HG03025 (cell line): Measurements from ENCODE around the gene ABHD4.
"Not testable (repeated sequence)": the region's sequence is repeated elsewhere in the genome, so short reads cannot be mapped to it uniquely, and the experiment has no call there.

Experiments
- ATAC-seq: cut with Tn5 transposase; IDR thresholded peaks from one replicate; pipeline ENCODE4 v1.9.1; 2021; ENCODE audit warnings: mild to moderate bottlenecking, moderate library complexity; ENCODE audit not compliant: unreplicated experiment, low FRiP score

ABHD4 gene

DNA sequence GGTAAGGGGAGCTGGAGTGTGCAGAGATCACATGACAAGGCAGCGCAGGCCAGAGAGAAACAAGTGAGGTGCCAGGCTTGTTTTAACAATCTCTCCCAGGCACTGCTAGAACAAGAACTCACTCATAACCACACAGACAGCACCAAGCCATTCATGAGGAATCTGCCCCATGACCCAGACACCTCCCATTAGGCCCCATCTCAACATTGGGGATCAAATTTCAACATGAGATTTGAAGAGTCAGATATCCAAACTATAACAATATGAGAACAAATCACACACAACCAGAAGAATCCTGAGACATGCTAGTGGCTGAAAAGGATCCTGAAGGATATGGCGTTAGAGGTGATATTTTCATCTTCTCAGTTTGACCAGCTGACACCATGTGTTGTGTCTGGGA lies 24.2 kb downstream of the ABHD4 start:
- no peak for ATAC-seq

DNA sequence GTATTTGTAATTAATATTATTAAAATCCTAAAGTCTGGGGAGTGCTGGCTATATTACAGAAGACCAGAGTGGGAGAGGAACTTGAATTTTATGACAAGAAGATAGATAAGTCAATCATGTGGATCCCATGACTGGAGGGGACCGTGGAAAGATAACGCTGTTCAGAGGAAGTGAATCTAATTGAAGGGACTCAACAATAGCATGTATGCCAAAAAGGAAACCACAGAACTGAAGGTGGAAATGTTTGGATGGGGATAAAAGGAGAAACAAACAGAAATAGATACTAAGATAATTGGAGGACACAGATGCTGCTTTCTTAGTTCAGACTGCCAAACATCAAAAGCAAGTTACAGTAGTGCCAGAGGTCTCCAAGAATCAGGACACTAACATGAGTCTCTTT lies 24.9 kb downstream of the ABHD4 start:
- ATAC-seq = no peak

DNA sequence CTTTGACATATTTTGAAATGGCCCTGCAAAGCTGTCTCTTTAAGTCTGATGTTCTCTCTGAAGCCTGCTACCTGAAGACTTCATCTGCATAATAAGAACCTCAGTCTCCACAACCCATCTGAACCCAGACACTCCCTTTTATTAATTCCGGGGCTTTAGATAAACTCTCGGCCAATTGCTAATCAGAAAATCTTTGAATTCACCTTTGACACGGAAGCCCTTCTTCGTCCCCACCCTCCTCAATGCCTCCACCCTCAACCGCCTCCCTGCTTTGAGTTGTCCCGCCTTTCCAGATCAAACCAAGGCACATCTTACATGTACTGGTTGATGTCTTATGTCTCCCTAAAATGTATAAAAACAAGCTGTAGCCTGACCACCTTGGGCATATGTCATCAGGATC lies 28.5 kb downstream of the ABHD4 start:
- no peak for ATAC-seq

DNA sequence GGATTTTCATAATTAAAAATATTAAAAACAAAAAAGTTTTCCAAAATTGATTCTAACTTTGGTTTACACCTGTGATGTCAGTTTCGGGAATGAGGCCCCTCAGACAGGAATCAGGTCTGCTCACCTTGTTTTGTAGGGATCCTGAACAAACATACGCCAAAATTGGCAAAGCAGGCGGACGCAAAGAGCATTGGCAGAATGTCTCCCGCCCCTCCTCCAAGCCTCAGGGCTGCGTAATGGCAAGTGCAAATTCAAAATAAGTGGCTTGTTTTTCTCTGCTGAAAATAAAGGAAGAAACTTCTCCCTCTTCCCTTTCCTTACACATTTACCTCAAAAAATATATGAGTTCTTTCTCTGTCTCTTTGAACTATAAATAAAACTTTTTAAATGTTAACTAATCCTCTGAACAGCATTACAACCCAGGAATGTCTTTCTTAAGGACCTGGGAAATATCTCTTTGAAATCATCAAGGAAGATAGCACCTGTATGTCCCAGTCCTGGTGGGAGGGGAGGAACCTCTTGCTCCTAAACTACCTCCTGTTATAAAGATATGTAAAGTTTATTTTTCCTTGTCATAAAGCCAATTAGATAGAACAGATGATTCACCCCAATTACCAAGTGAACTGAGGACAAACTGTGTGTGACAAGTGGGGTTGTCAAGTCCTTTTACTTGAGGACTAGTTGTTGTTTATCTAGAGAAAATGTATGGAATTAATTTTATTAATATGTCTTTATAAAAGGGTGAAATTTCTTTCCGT lies 29.6 kb downstream of the ABHD4 start:
- no peak for ATAC-seq

DNA sequence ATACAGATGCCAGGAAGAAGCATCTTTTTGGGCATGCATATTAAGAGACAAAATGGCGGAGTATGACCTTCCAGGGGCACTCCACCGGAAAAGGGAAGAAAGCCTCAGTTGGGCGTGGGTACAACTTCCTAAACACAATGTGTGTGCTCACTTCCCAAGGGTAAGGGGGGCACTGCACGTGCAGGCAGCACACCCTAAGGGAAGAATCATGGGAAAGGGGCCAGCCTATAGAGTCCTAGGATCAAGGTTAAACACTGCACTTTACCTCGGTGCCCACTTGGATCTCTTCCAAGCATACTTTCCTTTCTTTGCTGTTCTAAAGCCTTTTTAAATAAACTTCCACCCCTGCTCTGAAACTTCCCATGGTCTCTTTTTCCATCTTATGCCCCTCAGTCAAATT lies 31.3 kb downstream of the ABHD4 start:
- ATAC-seq = no peak

DNA sequence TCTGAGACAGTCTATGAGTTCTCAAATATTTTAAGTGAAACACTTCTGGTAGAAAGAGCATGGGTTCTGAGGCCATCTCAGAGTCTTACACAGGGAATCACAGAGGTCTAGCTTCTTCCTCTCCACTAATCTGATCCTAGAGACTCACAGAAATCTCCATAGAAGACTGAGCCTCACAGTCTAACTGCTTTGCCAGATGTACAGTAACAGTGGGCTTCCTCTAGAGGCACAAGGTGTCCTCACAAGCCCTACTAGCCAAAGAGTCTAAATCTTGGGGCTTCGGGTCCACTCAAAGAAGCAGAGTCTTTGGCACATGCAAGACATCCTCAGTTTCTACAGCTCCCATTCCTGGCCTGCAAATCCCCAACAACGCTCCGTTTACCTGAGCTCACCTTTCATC lies 32.0 kb downstream of the ABHD4 start:
- no peak for ATAC-seq

DNA sequence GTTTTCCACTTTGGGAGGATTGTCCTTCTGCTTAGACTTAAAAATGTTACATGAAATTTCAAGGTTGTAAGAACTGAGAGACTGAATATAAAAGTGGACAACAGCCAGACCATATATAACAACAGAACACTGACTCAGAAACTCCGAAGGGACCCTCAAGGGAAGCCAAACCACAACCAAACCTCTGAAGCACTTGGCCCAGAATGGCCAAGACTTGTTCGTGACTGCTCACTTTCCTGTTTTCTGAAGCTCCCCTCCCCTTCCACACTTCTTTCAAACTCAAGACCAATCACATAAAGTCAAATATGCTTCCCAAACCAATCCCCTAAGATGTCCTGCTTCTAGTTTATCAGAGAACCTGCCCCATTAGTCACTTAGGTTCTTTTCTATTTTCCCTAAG lies 32.4 kb downstream of the ABHD4 start:
- no peak for ATAC-seq

DNA sequence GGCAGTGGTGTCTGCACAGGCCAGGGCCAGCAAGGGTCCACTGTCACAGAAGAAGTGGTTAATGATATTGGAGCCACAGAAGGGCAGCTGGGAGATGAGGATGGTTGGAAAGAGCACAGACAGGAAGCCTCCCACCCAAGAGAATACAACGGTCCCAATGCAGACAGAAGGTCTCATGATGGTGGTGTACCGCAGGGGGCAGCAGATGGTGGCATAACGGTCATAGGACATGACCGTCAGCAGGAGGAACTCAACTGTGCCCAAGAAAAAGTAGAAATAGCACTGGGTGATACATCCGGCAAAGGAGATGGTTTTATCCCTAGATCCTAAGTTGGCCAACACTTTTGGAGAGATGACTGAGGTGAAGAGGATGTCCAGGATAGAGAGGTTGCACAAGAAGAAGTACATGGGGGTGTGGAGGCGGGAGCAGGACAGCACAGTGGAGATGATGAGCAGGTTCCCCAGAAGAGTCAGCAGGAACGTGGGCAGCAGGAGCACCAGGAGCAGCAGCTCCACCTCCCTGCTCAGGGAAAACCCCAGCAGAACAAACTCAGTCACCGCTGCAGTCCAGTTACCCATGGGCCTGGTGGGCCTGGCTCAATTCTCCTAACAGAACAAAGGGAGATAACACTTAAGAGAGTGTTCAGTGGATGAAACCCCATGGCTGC lies 36.3 kb downstream of the ABHD4 start:
- ATAC-seq = no peak

DNA sequence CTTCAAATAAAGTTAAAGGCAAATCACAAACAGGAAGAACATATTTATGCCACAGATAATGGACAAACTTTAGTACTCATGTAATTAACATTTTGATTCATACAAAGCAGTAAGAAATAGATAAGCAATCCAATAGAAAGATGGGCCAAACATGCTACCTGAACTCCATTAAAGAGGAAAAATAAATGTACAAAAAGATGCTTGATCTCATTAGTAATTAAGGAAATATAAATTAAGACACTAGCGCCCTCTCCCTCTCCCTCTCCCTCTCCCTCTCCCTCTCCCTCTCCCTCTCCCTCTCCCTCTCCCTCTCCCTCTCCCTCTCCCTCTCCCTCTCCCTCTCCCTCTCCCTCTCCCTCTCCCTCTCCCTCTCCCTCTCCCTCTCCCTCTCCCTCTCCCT lies 37.9 kb downstream of the ABHD4 start:
- not testable (repeated sequence) for ATAC-seq

DNA sequence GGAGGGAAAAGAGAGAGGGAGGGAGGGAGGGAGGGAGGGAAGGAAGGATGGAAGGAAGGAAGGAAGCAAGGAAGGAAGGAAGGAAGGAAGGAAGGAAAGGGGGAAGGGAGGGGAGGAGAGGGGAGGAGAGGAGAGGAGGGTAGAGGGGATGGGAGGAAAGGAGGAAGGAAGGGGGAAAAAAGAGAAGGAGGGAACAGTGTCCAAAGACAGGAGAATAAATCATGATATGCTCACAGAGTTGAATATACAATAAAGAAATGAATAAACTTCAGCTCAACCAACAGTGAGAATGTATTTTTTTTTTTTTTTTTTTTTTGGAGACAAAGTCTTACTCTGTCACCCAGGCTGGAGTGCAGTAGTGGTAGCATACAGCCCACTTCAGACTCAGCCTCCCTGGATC lies 42.1 kb downstream of the ABHD4 start:
- ATAC-seq = no peak

DNA sequence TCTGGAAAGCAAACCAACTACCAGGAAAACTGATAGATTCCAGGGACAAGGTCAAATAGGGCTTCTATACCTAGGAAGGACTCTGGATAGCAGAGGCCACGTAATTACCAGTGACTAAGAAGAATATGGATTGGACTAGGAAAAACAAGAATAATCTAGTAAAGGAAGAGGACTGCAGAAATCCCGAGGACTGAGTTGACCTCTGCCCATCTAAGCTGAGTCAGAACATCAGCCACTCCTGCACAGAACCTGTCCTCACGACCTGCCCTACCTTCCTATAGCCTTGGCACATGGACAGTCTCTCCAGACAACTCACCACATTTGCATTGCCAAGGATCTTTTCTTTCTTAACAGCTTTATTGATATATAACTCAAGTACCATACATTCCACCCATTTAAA lies 43.7 kb downstream of the ABHD4 start:
- ATAC-seq = no peak

DNA sequence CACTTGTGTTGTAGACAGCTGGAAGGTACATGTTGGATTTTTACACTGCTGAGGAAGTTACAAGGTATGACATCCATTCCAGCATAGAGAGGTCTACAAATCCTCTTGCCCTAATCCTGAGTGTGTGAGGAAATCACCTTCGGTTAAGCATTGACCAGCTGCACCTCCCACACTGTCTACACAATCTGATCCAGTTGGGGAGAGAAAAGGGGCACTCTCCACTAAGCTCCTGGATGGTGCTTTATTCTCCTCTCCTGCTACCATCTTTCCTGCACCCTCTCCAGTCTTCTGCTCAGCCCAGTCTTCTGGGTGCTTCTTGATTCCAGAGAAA lies 46.2 kb downstream of the ABHD4 start, which contains the start of gene OR6J1:
Gene OR6J1 (minus strand): TSS at position 48 of the 331 bp plus-strand sequence. CDS start 9,541 bp downstream, outside the sequence.
- no peak for ATAC-seq

DNA sequence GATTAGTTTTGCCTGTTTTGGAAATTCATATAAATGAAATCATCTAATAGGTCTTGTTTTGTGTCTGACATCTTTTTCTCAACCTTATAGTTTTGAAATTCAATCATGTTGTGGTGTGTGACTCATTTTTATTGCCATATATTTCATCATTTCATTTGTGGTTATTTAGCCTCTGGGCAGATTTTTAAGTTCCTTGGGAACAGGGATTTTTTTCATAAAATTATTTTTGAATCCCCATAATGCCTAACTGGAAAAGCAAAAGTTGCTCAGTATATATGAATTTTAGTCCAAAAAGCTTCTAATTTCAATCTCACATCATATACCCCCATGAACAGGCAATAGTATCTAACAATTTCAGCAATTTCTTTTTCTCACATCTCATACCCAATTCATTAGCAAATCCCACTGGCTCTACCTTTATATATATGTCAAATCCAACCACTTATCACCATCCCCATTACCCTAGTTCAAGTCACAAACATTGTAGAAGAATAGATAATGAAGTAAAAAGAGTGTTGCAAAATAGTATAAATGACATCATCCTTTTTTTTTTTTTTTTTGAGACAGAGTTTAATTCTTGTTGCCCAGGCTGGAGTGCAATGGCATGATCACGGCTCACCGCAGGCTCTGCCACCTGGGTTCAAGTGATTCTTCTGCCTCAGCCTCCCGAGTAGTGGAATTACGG lies 48.6 kb downstream of the ABHD4 start:
- ATAC-seq = no peak

DNA sequence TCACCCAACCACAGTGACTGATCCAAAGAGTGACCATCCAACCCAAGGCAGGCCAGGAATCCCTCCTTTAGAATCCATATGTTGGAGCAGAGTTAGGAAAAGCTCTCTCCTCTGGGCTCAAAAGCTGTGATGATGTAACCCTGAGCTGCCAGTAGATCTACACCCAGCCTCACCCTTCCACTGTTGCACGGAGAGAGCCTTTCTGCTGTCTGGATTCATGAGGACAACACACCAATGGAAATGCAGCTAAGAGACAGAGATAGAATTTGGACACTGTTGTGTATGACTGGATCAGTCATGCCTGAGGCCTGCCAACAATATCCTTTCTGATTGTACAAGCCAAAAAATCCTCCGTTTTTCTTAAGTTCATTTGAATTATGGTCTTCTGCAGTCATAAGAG lies 50.4 kb downstream of the ABHD4 start:
- ATAC-seq = no peak

DNA sequence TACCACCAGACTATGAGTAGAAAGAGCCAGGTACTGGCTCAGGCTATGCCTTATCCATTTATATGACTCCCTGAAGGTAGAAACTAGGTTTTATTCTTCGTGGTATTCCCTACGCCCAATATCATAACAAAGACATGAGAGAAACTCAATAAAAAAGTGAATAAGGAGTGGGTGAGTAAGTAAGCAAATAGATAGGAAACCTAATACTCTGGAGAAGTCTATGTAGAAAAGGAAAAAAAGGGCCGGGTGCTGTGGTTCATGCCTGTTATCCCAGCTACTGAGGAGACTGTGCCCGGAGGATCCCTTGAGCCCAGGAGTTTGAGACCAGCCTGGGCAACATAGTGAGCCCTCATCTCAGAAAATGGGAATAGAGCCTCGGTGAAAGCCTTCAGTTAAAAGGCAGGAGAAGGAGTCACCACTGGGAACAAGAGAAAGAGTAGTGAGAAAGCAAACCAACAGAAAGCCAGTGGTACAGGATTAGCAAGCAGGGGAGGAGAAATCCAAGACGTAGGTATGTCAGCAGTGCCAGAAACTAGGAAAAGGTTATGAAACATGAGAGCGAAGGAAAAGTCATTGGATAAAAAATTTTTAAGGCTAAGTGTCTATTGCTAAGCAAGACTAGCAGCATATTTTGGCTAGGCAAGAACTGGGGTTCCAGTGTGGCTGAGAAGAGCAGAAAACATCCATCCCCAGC lies 52.1 kb downstream of the ABHD4 start:
- no peak for ATAC-seq

DNA sequence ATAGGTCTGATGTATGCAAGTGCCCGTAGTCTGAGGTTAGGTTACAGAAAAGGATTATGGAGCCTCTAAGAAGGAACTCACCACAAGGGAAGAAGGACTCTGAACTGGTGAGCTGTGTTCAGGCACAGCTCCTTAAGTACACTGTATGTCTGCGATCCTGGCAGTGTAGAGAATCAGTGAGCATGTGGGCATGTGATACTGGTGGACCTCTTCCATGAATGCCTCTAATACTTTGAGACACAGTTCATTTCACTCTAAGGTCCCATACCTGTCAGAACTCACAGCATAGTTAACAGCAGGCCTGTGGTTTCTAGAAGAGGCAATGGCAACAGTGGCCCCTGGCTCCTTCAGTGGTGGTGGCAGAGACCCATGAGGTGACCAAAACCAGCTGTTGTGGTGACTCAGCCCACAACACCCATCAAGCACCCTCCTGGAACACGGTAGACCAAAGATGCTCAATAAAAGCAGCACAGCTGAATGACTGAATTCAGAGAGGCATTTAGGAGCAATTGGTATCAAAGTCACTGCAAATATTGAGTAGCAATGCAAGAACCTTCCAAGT lies 52.9 kb downstream of the ABHD4 start:
- no peak for ATAC-seq

DNA sequence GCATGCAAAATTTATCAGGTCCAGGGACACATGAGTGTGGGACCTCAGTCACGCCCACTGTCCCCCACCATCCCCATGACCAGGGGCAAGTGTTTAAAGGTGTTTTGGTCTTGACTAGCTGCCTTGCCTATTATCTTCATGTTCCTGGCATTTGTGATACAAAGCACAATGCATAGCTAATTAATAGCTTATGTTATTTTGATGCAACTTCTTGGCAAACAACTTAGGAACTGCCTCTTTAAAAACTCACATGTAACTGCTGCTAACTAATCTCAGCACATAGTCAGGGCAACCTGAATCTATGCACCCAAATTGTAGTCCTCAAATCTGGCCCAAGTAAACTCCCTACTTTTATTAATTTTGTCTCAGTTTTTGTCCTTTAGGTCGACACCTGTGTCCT lies 53.5 kb downstream of the ABHD4 start:
- ATAC-seq = no peak

DNA sequence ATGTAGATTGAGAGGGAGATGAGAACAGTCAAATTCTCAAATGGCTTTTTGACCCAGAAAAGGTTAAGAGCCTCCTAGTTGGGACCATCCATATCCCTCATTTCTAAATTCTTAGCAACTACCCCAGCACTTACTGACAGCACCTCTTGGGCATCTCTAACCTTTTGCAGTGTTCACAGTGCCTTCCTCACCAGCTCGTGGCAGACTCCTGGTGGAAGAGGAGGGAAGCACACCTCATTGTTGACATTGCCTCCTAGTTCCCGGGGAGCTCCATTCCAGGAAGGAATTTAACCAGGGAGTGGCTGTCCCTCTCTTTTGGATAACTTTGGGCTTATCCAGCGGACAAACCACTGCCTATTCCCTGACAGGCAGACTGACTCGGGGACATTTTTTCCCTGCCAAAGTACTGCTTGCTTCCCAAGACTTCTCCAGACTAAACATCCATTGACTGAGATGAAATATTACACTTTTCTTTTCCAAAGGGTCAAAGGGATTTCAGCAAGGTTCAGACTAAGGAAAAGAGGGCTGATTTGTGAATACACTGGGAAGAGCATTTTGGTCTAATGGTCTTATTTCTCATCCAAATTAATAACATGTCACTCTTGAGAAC lies 55.0 kb downstream of the ABHD4 start:
- ATAC-seq = no peak

DNA sequence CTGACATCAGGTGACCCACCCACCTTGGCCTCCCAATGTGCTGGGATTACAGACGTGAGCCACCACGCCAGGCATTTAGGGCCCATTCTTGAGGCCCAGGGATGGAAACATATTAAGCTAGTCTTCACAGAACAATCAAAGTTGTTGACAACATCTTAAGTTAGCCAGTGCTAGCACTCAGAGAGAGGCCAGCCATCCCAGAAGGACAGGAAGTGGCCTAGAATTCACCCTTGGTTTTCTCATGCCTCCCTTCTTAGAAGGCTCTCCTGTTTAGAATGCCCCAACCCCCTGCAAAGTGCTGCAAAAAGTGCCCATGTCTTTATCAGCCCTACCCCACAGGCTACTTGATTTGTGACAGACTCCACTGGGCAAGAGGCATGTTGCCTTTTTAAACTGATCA lies 58.1 kb downstream of the ABHD4 start:
- no peak for ATAC-seq

DNA sequence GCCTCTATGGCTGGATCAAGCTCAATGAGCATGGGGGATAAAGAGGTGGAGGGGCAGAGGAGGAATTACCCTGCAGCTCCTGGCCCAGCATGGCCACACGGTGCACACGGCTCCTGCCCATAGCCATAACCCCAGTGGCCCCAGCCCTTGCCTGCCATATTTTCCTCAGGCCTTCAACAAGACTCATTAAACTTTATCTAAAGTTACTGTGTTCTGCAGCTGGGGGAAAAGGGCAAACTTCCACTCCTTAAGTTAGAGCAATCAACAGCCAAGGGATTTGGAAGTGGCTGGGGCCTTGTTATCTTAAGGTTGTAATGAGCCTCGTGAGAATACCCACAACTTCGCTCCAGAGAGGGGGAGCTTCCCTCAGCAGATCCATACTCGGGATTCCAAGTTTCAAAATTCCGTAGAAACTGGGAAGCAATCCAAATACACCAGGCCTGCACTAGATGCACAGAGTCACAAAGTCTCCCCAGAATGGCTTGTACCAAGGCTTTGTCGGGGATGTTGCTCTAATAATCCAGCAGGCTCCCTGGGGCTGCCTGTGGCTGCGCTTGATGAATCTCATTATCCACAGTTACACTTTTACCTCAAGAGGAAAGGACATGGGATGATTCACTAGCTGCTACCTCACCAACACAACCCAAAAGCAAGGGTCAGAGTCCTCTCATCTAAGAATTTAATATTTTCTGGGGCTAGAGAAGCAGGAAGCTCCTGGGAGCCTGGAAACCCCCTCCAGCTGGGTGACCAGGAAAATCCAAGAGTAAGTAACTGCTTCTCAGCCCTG lies 59.0 kb downstream of the ABHD4 start:
- no peak for ATAC-seq
